HG02840 (cell line): ENCODE data around the gene WDR90.

Experiments used
- ATAC-seq: cut with Tn5 transposase; IDR thresholded peaks from one replicate; pipeline ENCODE4 v1.9.1; 2021; ENCODE audit warnings: mild to moderate bottlenecking, moderate library complexity, moderate number of reproducible peaks; ENCODE audit not compliant: unreplicated experiment, low FRiP score

WDR90 gene

DNA sequence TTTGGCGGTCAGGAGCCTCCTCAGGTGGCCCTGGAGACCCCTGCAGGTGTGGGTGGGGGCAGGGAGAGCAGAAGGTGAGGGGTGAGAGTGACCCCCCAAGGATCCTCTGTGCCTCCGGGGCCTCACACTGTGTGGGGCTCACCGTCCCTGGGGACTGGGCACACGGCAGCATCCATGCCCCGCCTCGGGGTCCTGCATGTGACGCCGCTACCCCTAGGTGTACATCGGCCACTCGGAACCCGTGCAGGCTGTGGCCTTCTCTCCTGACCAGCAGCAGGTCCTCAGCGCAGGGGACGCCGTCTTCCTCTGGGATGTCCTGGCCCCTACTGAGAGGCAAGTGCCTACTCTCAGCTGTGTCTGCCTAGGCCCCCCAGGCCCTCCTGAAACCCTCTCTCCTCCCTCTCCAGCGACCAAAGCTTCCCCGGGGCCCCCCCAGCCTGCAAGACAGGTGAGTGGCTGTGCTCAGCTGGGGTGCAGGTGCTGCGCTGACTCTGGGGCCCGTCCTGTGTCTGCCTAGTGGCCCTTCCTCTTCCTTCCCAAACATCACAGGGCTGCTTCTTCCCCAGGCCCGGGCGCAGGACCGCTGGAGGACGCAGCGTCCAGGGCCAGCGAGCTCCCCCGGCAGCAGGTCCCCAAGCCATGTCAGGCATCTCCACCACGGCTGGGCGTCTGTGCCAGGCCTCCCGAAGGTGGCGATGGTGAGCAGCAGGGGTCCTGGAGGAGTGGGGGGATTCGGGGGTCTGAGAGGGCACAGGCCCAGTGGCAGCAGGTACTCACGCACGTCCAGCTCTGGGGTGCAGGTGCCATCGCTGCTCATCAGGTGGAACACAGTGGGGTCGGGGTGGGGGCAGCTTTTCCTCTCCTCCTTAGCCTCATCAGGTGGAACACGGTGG is 9.8 kb downstream of the WDR90 start:
- ATAC-seq, result no peak

DNA sequence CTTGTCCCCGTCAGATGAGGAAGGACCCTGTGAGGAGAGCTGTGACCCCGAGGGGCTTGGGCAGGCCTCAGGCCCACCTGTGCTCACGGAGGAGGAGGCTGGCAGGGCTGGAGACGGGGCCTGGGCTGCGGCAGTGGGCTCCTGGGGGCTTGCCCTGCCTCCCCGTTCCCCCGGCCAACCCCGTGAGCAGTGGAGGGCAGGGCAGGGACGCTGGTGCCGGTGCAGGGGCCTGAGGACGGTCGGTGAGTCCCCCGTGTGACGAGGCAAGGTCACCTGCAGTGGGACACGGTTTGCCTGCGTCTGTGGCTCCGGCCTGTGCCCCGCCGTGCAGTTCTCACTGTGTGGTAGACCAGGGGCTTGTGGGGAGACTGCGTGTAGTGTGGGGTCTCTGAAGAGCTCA is 10.5 kb downstream of the WDR90 start:
- no peak for ATAC-seq

DNA sequence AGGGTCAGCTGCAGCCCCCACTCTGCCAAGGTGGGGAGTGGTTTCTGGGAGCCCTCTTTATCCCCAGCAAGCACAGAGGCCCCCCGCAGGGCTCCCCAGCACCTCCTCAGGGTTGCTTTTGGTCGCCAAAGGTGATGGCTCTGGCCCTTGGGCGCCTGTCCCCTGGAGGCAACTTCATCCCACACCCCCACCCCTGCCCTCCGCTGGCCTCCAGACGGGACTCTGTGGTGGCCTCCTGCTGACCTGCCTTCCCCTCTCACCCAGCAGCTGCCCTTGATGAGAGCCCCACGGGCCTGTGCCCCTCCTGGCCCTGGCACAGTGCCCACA is 10.9 kb downstream of the WDR90 start:
- ATAC-seq, result no peak

DNA sequence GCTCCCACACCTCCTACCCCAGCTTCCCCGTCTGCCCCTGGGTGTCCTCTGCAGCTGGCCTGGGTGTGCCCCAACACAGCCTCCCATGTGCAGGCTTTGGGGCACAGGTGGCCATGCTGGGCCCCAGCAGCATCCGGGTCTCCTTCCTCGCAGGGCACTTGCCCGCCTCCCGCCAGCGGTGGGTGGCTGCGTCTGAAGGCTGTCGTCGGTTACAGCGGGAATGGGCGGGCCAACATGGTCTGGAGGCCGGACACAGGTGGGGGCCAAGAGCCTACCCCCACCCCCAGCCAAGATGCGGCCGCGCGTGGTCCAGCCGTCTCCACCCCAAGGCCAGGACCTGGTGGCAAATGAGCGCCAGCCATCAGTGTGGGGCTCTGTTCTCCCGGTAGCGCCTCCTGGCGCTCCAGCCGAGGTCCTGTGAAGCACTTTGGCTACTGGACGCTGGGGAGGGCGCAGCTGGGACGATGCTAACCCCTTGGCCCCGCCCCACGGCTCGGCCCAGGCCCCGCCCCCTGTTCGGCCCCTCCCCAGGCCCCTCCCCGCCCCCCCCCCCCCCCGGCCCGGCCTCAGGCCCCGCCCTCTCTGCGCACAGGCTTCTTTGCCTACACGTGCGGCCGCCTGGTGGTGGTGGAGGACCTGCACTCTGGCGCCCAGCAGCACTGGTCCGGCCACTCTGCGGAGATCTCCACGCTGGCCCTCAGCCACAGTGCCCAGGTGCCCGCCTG is 11.5 kb downstream of the WDR90 start:
- no peak for ATAC-seq

DNA sequence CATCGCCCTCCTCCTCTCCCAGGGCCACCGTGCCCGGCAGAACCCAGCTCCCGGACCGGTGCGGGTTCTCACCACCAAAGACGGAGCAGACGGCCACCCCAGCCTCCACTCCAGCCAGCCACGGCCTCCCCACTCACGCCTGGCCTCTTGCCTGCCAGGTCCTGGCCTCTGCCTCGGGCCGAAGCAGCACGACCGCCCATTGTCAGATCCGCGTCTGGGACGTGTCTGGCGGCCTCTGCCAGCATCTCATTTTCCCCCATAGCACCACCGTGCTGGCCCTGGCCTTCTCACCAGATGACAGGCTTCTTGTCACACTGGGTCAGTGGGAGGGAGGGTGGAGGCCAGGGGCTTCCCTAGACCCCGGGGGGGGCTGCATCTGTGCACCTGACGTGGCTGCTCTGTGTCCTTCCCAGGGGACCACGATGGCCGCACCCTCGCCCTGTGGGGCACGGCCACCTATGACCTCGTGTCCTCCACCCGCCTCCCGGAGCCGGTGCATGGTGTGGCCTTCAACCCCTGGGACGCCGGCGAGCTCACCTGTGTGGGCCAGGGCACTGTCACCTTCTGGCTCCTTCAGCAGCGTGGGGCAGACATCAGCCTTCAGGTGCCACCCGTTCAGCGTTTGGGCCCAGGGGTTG is 12.1 kb downstream of the WDR90 start:
- ATAC-seq, result no peak

DNA sequence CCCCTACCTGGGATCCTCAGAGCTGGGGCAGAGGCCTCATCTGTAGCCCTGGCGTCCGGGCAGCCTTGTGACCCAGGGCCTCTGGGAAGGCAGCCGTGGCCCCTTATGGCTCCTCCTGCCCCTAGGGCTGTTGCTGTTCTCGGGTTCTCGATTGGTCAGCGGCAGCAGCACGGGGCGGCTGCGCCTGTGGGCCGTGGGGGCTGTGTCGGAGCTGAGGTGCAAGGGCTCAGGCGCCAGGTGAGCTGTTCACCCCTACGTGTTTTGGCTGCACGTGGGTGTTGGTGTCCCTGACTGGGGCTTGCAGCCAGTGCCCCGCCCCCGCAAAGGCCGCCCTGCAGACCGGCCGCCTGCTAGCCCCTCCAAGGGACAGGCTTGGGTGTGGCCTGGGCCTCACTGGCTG is 12.9 kb downstream of the WDR90 start:
- no peak for ATAC-seq

DNA sequence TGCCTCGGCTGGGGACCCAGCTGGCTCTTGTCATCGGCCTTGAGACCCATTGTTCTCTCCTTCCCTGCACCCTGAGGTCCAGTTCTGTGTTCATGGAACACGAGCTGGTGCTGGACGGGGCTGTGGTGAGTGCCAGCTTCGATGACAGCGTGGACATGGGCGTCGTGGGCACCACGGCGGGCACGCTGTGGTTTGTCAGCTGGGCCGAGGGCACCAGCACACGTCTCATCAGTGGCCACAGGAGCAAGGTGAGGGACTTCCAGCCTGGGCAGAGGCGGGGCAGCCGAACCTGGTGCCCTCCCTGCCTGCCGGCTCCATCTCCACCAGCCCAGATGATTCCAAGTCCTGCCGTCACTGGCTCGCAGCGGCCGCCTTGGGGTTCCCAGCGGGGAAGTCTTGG is 13.4 kb downstream of the WDR90 start:
- ATAC-seq, result no peak

DNA sequence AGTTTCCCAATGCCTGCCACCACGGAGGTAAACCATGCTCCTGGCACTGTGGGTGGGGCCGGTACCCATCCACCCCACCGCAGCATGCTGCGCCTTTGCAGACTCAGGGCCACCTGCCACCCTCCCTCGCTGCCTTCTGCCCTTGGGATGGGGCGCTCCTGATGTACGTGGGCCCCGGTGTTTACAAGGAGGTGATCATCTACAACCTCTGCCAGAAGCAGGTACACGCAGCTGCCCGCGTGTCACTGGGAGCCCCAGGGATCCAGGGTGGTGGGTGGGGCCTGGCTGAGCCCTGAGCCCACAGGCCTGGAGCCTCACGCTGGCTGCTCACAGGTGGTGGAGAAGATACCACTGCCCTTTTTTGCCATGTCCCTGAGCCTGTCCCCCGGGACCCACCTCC is 17.4 kb downstream of the WDR90 start:
- no peak for ATAC-seq

DNA sequence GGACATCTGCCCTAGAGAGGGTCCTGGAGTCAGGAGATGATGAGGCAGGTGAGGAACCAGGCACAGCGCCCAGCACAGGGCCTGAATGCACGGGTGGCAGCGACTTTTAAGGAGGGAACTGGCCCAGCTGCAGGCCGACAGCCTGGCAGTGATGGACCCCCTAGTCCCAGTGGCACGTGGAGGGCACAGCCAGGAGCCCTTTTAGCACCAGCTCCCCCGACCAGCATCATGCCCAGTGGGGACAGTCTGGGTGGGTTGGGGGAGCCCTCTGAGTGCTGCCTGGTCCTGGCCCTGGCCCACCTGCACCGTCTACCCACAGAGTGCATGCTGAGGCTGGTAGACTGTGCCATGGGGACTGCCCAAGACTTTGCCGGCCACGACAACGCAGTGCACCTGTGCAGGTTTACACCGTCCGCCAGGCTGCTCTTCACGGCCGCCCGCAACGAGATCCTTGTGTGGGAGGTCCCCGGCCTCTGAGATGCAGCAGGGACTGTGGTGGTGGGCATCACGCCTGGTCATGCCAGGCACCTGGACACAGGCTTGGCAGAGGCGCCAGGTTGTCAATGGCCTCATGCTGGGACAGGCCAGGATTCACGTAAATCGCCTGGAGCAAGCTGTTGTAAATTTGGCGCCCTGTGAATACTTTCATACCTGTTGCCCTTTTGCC is 18.1 kb downstream of the WDR90 start:
- no peak for ATAC-seq

DNA sequence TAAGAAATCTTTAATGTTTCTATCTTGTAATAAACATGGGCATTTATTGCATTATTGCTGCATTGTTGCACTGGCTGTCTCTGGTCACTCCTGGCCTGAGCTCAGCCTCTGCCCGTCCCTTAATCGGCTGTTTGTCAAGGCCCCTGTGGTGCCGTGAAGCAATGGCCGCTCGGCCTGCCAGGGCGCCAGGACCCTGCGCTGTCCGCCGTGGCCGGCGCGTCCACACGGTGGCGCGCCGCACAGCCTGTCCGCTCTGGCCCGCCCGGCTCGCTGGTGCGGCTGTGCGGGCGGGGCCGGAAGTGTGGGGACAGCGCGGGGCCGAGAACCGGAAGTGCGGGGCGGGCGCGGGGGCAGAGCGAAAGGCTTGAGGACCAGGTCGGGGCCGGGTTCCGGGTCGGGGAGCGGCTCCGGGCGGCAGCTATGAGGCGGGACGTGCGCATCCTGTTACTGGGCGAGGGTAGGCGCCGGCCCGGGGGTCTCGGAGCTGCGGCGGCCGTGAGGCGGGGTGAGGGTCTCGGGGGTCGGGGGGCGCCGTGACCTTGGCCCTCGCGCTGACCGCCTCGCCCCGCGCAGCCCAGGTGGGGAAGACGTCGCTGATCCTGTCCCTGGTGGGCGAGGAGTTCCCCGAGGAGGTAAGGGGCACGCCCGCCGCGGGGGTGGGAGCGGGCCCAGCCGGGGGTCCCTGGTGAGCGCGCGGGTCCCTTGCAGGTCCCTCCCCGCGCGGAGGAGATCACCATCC is 18.8 kb downstream of the WDR90 start, which contains the start of gene RHOT2:
Gene RHOT2 (plus strand): TSS at position 353 of the 739 bp plus-strand sequence. CDS start 68 bp downstream, at position 421.
- peak; percentile 72 for ATAC-seq

DNA sequence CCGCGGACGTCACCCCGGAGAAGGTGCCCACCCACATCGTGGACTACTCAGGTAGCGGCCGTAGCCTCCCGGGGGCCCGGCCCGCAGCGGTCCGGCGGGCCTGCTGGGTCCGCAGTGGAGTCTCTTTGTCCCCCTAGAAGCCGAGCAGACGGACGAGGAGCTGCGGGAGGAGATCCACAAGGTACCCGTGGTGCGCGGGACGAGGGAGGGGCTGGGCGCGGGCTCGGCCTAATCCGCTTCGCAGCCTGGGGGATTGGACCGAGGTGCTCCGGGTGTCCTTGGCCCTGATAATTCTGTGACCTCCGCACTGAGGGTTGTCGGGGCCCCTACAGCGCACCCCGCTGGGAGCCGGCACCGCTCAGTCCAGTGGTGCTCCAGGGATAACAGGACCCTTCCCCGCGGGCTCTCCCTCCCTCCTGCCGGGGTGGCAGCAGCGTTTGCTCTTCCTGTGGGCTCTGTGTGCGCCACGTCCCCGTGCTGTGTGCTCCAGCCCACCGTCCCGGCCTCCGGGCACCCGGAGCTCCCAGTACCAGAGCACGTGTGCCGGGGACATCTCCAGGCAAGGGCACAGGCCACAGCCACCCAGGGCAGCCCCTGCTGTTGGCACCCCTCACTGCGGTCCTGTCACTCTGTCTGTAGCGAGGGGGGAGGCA is 19.5 kb downstream of the WDR90 start:
- ATAC-seq, result peak; percentile 15

DNA sequence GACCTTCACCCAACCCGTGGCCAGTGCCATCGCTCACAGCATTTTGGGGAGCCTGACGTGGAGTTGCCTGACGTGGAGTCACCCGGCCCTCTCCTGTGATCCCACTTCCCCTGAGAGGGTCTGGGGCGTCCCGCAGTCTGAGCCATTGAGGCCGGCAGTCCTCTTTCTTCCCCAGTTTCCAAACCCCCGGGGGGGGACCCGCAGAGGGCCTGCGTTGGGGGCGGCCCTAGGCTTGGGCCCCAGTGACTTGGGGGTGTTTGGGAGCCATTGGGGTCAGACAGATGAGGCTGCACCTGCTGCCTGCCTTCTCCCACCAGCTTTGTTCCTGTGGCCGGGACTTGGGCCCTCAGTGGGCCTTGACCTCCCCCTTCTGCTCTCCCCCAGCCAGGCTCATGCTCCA is 20.5 kb downstream of the WDR90 start:
- ATAC-seq, result no peak

DNA sequence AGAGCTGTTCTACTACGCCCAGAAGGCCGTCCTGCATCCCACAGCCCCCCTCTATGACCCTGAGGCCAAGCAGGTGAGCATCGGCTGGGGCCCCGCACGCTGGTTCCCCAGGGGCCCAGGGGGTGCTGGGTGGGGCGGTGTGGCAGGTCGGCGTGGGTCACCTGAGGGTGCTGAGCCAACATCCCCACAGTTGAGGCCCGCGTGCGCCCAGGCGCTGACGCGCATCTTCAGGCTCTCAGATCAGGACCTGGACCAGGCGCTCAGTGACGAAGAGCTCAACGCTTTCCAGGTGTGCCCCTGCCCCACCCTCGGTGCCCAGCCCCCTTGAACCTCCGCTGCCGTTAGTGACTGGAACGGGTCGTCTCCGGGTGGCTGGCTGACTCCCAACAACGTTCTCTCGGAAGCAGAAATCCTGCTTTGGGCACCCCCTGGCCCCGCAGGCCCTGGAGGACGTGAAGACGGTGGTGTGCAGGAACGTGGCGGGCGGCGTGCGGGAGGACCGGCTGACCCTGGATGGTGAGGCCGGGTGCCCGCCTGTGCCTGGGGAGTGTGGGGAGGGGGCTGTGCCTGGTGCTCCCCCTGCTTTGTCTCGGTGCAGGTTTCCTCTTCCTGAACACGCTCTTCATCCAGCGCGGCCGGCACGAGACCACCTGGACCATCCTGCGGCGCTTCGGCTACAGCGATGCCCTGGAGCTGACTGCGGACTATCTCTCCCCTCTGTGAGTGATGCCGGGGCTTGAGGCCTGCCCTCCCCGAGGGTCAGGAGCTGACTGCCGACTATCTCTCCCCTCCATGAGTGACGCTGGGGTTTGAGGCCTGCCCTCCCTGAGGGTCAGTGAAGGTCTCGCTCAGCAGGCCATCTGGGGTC is 21.6 kb downstream of the WDR90 start:
- ATAC-seq, result no peak

DNA sequence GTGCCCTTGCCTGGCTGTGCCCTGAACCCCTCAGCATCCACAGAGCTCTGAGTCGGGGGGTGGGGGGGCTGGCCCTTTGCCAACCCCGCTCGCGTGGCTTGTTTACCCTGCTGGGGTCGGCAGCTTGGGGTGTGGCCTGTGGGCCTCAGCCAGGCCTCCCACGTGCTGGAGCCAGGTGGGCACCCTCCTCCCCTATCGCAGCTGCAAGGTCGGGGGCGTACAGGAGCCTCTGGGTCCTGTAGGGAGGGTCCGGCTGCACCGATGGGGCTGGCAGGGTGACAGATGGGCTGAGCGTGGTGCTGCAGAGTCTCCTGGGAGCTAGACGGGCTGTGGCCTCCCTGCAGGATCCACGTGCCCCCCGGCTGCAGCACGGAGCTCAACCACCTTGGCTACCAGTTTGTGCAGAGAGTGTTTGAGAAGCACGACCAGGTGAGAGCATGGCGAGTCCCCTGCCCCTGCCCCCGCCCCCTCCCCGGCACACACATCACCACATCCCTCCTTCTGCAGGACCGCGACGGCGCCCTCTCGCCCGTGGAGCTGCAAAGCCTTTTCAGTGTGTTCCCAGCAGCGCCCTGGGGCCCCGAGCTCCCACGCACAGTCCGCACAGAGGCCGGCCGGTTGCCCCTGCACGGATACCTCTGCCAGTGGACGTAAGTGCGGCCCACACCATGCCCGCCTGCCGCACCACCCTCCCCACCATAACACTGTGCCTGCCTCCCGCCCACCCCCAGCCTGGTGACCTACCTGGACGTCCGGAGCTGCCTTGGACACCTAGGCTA is 22.4 kb downstream of the WDR90 start:
- no peak for ATAC-seq

DNA sequence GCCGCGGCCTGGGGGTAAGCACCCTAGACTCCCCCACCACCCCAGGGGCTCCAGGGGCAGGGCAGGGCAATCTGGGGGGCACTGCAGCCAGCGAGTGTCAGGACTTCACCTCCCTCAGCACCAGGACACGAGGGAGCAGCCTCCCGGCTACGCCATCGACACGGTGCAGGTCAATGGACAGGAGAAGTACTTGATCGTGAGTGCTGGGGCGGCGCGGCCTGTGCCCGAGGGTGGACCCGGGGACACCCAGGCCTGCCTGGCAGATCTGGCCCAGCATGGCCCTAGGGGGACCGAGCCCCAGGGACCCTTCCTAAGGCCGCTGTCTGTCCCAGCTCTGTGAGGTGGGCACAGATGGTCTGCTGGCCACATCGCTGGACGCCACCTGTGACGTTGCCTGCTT is 23.2 kb downstream of the WDR90 start:
- no peak for ATAC-seq

DNA sequence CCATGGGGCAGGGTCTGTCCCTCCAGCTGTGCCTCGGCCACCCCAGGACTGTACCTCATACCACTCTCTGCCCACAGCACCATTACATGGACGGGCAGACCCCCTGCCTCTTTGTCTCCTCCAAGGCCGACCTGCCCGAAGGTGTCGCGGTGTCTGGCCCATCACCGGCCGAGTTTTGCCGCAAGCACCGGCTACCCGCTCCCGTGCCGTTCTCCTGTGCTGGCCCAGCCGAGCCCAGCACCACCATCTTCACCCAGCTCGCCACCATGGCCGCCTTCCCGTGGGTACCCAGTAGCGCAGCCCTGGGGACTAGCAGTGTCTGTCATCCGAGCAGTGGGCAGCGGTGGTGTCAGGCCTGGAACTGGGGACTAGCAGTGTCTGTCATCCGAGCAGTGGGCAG is 23.7 kb downstream of the WDR90 start:
- no peak for ATAC-seq

DNA sequence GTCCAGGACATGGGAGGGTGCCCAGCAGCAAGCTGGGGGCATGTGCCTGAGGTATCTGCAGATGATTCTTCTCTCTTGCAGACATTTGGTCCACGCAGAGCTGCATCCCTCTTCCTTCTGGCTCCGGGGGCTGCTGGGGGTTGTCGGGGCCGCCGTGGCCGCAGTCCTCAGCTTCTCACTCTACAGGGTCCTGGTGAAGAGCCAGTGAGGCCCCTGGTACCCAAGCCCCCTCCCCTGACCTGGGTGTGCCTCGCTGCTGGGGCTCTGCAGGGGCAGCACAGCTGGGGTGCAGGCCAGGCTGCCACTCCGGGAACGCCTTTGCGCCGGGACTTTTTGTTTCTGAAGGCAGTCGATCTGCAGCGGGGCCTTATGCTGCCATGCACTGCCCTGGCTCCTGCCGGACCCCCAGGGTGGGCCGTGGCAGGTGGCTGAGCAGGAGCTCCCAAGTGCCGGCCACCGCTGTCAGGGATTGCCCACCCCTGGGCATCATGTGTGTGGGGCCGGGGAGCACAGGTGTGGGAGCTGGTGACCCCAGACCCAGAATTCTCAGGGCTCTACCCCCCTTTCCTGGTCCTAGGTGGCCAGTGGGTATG is 24.3 kb downstream of the WDR90 start:
- ATAC-seq, result no peak
